A673 (cell line): ENCODE results near the gene DCP1B.

Experiments used
- CTCF ChIP-seq: fragments of 300-800, 200-600 bp; sonication (generic); conservative IDR thresholded peaks from 2 replicates; pipeline ENCODE4 v1.5.1; 2017; ENCODE audit warnings: low read depth, mild to moderate bottlenecking, antibody characterized with exemption, low read length, moderate library complexity, mixed read lengths
- EZH2 ChIP-seq: fragments of 200-600 bp; sonication (generic); IDR thresholded peaks from 2 replicates; pipeline ENCODE4 v1.6.1; 2017; ENCODE audit warnings: borderline replicate concordance, low read depth, mild to moderate bottlenecking, mixed read lengths, antibody characterized with exemption, low read length; ENCODE audit not compliant: poor library complexity, severe bottlenecking

GRCh38 chr12:1922985-1923384, 81.3 kb downstream of the DCP1B start:
- TF ChIP-seq CTCF (no peak), EZH2 (no peak)
